Sigmoid colon (tissue), 4 donors: Measurements from ENCODE around the gene MS4A3.

Experiments
- EP300 ChIP-seq, 4 donors: sonication (generic); formaldehyde crosslinking; IDR thresholded peaks; one replicate each; pipeline ENCODE4 v1.6.1; 2017; ENCODE audit warnings: antibody characterized with exemption in 4 of 4
- POLR2A ChIP-seq, 2 donors: fragments of 450-650 bp; IDR thresholded peaks; one replicate each; pipeline ENCODE4 v1.6.1; 2016; ENCODE audit warnings: antibody characterized with exemption in 2 of 2, mild to moderate bottlenecking in 2 of 2, moderate library complexity in 2 of 2
- POLR2AphosphoS5 ChIP-seq, 4 donors: sonication (generic); formaldehyde crosslinking; IDR thresholded peaks; one replicate each; pipeline ENCODE4 v1.6.1; 2017; ENCODE audit warnings: antibody characterized with exemption in 4 of 4
- TF ChIP-seq, protein P1 (sequence below), 4 experiments: fragments of 450-650 bp in 3 of 4; fragments of 200-600 bp in 1 of 4; IDR thresholded peaks; one replicate each; pipeline ENCODE4 v1.5.1; 2016 to 2019; ENCODE audit warnings: antibody characterized with exemption in 4 of 4, mild to moderate bottlenecking in 3 of 4, moderate library complexity in 2 of 4

DNA sequence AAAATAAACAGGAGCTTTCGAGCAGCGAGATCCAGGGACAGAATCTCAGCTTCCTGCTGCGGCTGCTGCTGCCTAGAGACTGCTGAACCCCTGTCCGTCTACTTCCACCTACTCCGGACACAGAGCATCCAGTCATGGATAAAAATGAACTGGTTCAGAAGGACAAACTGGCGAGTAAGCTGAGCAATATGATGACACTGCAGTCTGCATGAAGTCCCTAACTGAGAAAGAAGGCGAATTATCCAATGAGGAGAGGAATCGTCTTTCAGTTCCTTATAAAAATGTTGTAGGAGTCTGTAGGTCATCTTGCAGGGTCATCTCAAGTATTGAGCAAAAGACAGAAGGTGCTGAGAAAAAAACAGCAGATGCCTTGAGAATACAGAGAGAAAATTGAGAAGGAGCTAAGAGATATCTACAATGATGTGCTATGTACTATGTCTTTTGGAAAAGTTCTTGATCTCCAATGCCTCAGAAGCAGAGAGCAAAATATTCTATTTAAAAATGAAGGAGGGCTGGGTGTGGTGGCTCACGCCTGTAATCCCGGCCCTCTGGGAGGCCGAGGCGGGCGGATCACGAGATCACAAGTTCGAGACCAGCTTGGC is 20.9 kb downstream of the MS4A3 start:
- TF ChIP-seq, protein P1, sequence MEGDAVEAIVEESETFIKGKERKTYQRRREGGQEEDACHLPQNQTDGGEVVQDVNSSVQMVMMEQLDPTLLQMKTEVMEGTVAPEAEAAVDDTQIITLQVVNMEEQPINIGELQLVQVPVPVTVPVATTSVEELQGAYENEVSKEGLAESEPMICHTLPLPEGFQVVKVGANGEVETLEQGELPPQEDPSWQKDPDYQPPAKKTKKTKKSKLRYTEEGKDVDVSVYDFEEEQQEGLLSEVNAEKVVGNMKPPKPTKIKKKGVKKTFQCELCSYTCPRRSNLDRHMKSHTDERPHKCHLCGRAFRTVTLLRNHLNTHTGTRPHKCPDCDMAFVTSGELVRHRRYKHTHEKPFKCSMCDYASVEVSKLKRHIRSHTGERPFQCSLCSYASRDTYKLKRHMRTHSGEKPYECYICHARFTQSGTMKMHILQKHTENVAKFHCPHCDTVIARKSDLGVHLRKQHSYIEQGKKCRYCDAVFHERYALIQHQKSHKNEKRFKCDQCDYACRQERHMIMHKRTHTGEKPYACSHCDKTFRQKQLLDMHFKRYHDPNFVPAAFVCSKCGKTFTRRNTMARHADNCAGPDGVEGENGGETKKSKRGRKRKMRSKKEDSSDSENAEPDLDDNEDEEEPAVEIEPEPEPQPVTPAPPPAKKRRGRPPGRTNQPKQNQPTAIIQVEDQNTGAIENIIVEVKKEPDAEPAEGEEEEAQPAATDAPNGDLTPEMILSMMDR (IDR thresholded peaks at IDR 0.05), result no peak
- TF ChIP-seq POLR2AphosphoS5 (IDR thresholded peaks at IDR 0.05) (no peak), POLR2A (IDR thresholded peaks at IDR 0.05) (no peak), EP300 (IDR thresholded peaks at IDR 0.05) (no peak)
